AG20443 (cell line): ENCODE results near the gene PIH1D1.
"Not testable (repeated sequence)": the region's sequence is repeated elsewhere in the genome, so short reads cannot be mapped to it uniquely, and the experiment has no call there.

Source experiments
- DNase-seq: peaks from one replicate; pipeline ENCODE4 v3.0.0; 2012; ENCODE audit warnings: low spot score, mixed read lengths

Gene PIH1D1

GRCh38 chr19:49481020-49481683, 29.5 kb upstream of the PIH1D1 start:
- no peak for DNase-seq

- no peak for DNase-seq
Observed at GRCh38 chr19:49479975-49480628, 28.5 kb upstream of the PIH1D1 start.

- peak; percentile 69 for DNase-seq
Observed at GRCh38 chr19:49475995-49476880, 24.6 kb upstream of the PIH1D1 start.

GRCh38 chr19:49475191-49475917, 23.7 kb upstream of the PIH1D1 start:
- DNase-seq = peak; percentile 43

GRCh38 chr19:49474542-49474924, 22.9 kb upstream of the PIH1D1 start:
- no peak for DNase-seq

- peak; percentile 94 for DNase-seq
Observed at GRCh38 chr19:49473868-49474541, 22.4 kb upstream of the PIH1D1 start, which contains the start of gene FLT3LG. Gene FLT3LG (plus strand): TSS chr19:49474215. CDS start chr19:49474640, 425 bp downstream.

- not testable (repeated sequence) for DNase-seq
Observed at GRCh38 chr19:49473501-49473867, 21.9 kb upstream of the PIH1D1 start.

- no peak for DNase-seq
Observed at GRCh38 chr19:49472936-49473335, 21.3 kb upstream of the PIH1D1 start.

GRCh38 chr19:49470615-49470978, 19.0 kb upstream of the PIH1D1 start:
- DNase-seq = no peak

- no peak for DNase-seq
Observed at GRCh38 chr19:49469828-49470614, 18.4 kb upstream of the PIH1D1 start.

- peak; percentile 75 for DNase-seq
Observed at GRCh38 chr19:49468746-49469447, 17.3 kb upstream of the PIH1D1 start.

GRCh38 chr19:49468199-49468598, 16.6 kb upstream of the PIH1D1 start:
- no peak for DNase-seq

- no peak for DNase-seq
Observed at GRCh38 chr19:49465371-49465770, 13.8 kb upstream of the PIH1D1 start.

- no peak for DNase-seq
Observed at GRCh38 chr19:49463960-49464740, 12.5 kb upstream of the PIH1D1 start.

- no peak for DNase-seq
Observed at GRCh38 chr19:49462492-49462891, 10.9 kb upstream of the PIH1D1 start.

- DNase-seq = no peak
Observed at GRCh38 chr19:49461656-49462055, 10.0 kb upstream of the PIH1D1 start.

GRCh38 chr19:49461130-49461529, 9.5 kb upstream of the PIH1D1 start:
- not testable (repeated sequence) for DNase-seq

GRCh38 chr19:49459388-49459787, 7.8 kb upstream of the PIH1D1 start:
- DNase-seq = no peak

GRCh38 chr19:49458567-49458903, 6.9 kb upstream of the PIH1D1 start:
- DNase-seq = no peak
